A549 (cell line): ENCODE data around the gene ASPSCR1.

ENCODE experiments used
- CHD2 ChIP-seq: fragments of 150-350 bp; IDR thresholded peaks from 2 replicates; pipeline ENCODE4 v1.6.1; 2014; ENCODE audit warnings: low read length; ENCODE audit not compliant: partially characterized antibody
- ESRRA ChIP-seq: fragments of 150-350 bp; IDR thresholded peaks from 2 replicates; pipeline ENCODE4 v1.6.1; 2014; ENCODE audit warnings: mild to moderate bottlenecking, low read length, borderline replicate concordance
- JUNB ChIP-seq: fragments of >200 bp; sonication (Bioruptor Twin); formaldehyde crosslinking; IDR thresholded peaks from 2 replicates; pipeline ENCODE4 v1.6.1; 2016
- TF ChIP-seq, protein P1 (sequence below): fragments of >200 bp; sonication (Bioruptor Twin); formaldehyde crosslinking; IDR thresholded peaks from 3 replicates; pipeline ENCODE4 v1.6.1; 2016
- TF ChIP-seq, protein P2 (sequence below): fragments of >200 bp; sonication (Bioruptor Twin); formaldehyde crosslinking; IDR thresholded peaks from 3 replicates; pipeline ENCODE4 v1.5.1; 2016

DNA sequence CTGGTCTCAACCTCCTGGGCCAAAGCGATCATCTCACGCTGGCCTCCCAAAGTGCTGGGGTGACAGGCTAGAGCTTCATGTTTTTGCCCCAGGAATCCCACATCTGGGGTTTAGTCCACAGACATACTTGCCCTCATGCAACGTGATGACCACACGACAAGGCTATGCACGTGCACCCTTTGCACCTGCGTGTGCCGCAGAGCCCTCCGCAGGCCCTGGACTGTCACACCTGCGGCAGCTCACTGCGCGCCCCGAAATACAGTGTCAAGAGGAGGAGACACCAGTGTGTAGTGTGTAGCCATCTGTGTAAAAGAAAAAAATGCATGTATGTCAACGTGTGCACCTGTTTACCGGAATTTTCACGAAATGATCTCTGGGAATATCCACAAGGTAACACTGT lies 26.9 kb upstream of the ASPSCR1 start:
- TF ChIP-seq ESRRA (no peak), CHD2 (no peak), JUNB (no peak)
- TF ChIP-seq, protein P1, sequence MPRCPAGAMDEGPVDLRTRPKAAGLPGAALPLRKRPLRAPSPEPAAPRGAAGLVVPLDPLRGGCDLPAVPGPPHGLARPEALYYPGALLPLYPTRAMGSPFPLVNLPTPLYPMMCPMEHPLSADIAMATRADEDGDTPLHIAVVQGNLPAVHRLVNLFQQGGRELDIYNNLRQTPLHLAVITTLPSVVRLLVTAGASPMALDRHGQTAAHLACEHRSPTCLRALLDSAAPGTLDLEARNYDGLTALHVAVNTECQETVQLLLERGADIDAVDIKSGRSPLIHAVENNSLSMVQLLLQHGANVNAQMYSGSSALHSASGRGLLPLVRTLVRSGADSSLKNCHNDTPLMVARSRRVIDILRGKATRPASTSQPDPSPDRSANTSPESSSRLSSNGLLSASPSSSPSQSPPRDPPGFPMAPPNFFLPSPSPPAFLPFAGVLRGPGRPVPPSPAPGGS, result no peak
- TF ChIP-seq, protein P2, sequence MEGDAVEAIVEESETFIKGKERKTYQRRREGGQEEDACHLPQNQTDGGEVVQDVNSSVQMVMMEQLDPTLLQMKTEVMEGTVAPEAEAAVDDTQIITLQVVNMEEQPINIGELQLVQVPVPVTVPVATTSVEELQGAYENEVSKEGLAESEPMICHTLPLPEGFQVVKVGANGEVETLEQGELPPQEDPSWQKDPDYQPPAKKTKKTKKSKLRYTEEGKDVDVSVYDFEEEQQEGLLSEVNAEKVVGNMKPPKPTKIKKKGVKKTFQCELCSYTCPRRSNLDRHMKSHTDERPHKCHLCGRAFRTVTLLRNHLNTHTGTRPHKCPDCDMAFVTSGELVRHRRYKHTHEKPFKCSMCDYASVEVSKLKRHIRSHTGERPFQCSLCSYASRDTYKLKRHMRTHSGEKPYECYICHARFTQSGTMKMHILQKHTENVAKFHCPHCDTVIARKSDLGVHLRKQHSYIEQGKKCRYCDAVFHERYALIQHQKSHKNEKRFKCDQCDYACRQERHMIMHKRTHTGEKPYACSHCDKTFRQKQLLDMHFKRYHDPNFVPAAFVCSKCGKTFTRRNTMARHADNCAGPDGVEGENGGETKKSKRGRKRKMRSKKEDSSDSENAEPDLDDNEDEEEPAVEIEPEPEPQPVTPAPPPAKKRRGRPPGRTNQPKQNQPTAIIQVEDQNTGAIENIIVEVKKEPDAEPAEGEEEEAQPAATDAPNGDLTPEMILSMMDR, result no peak
